Hepatocyte (in vitro differentiated cells): ENCODE data around the gene PLXNA3.

Experiments
- CTCF ChIP-seq: fragments of 200-600 bp; sonication (generic); IDR thresholded peaks from 2 replicates; pipeline ENCODE4 v1.5.1; 2016; ENCODE audit warnings: antibody characterized with exemption, mild to moderate bottlenecking; ENCODE audit not compliant: poor library complexity
- EZH2 ChIP-seq: fragments of 200-600 bp; sonication (generic); IDR thresholded peaks from 2 replicates; pipeline ENCODE4 v1.6.1; 2016; ENCODE audit warnings: antibody characterized with exemption, mild to moderate bottlenecking, borderline replicate concordance
- EZH2phosphoT487 ChIP-seq: fragments of 200-600 bp; sonication (generic); IDR thresholded peaks from one replicate; pipeline ENCODE4 v1.6.1; 2018; ENCODE audit warnings: antibody characterized with exemption, mild to moderate bottlenecking, low read depth, moderate library complexity; ENCODE audit not compliant: unreplicated experiment, severe bottlenecking

DNA sequence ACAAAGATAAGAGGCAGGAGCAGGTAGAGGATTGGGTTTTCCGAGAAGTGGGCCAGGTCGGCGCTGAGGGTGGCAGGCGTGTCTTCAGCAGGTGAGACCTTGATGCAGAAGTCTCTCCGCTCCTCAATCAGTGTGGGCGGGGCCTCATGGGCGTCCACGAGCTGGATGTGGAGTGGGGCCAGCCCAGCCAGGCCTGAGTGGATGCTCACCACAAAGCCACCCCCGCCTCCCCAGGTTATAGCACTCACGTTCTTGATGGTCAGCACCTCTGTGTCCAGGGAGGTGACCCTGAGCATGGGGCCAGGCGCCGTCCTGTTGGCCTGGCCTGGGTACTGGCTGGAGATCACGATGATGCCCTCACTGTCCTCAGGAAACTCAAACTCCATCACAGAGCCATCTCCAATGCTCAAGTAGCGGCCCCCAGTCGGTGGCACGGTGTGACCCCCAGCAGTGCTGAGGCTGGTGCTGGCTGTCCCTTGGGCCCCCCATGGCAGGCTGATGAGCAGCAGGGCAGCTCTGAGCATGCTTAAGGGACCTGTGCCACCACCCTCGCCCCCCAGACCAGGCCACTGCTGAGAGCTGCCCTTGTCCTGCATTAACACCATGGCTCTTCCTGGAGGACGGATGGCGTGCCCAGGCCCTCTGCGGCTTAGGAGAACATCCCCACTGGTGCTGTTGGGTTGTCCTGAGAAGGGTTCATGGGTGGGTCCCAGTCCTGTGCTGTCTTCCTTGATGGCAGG, 30.4 kb downstream of the PLXNA3 start:
- no peak for TF ChIP-seq CTCF
- TF ChIP-seq EZH2, result no peak
- no peak for TF ChIP-seq EZH2phosphoT487
